Kidney glomerular epithelial cell (primary cell): ENCODE measurements around the gene NBPF3.
"Not testable (repeated sequence)": the region's sequence is repeated elsewhere in the genome, so short reads cannot be mapped to it uniquely, and the experiment has no call there.

Source experiments
- DNase-seq: peaks from one replicate; lab custom pipeline; 2025; lab: John Stamatoyannopoulos, UW

The NBPF3 gene

DNA sequence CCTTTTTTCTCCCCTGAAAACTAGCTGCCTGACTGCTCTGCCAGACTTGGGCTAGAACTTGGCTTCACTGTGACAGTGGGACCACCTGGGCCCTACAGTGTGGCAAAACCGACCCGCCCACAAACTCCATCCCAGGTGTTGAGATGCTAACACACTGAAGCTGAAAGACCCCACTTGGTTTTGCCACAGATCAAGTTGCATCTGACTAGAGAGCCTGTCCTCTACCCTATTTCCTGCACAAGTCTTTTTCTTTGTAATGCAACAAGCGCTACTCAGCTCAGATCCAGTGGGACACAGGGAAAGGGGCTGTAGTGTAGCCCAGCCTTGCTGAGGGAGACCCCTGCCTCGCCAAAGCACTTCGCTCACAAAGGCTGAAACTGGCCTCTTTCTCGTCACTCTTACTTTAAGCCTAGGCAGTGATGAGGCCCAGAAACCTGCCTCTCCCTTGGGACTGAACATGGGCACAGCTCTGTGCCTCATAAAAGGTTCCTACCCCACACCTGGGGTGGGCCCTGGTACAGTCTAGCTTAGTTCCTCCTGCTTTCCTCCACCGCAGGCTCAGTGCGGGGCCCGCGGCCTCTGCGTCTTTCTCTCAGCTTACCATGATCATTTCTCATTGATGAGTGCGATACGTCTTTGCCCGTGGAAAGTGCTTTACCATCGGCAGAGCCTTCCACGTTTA lies 79.0 kb downstream of the NBPF3 start:
- DNase-seq = no peak

DNA sequence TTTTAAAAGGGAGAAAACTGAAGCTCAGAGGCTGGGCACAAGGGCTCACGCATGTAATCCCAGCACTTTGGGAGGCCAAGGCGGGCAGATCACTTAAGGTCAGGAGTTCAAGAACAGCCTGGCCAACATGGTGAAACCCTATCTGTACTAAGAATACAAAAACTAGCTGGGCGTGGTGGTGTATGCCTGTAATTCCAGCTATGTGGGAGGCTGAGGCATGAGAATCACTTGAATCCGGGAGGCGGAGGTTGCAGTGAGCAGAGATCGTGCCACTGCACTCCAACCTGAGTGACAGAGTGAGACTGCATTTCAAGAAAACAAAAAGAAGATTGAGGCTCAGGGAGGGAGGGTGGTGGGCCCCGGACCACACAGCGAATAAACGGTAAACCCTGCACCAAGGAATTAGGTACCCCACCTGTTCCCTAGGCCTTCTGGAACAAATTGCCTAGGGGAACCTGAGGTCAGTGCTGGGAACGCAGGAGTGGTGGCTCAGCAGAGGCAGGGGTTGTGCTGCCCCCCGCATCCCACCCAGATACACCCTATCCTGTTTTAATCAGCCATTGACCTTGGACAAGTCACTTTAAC lies 79.6 kb downstream of the NBPF3 start:
- not testable (repeated sequence) for DNase-seq

DNA sequence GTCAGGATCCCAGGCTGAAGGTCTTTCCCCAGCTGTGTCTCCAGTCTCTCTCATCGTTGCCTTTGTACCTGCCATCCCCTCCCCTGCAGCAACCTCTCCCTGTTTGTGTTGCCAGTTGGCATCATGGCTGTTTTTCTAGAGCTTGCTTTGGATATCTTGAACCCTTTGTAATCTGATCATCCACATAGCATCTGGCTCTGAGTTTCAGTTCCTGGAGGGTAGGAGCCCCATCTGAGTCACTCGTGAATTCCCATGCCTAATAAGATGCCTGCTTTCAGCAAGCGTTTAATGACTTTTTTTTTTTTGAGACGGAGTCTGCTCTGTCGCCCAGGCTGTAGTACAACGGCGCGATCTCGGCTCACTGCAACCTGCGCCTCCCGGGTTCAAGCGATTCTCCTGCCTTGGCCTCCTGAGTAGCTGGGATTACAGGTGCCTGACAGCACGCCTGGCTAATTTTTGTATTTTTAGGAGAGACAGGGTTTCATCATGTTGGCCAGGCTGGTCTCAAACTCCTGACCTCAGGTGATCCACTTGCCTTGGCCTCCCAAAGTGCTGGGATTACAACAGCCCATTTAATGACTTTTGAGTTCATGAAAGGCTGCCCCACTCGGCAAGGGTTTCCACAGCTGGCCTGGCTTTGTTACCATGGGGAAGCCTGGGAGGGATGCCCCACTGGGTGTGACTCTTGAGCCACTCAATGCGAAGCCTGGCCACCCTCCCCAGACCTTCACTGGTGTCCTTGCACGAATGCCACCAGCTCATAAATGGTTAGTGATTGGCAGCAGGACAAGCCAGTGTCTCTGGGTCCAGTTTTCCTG lies 81.2 kb downstream of the NBPF3 start:
- DNase-seq = no peak

DNA sequence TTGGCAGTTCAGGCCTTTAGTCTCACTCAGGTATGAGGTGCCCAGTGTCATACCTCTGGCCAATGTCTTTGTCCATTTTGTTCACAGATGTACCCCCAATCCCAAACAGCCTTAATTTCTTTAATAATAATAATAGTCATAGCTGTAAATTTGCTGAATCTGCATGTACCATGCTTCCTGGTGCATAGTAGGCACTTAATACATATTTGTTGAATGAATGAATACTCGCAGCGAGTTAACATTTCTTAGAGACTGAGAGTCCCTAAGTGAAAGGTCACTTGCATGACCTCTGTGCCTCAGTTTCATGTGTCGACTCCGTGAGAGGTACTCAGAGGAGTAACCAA lies 81.8 kb downstream of the NBPF3 start:
- no peak for DNase-seq

DNA sequence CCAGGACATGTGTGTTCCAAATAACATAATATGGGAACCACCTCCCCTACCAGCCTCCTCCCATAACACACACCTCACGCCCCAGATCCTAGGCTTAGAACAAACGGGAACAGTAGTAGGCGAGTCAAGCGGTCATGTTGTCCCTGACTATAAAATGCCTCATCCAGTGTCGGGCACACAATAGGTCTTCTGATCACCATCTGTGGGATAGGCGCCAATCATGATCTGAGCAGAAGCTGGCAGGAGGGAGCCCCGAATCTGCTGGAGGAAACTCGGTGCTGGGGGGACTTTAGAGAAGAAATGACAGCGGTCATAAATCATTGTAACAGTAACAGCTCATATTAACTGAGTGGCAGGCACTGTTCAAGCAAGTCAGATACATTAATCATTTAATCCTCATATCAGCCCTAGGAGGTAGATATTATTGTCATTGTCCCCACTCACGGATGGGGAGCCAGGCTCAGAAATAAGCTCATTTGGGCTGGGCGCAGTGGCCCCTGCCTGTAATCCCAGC lies 82.6 kb downstream of the NBPF3 start:
- DNase-seq = no peak

DNA sequence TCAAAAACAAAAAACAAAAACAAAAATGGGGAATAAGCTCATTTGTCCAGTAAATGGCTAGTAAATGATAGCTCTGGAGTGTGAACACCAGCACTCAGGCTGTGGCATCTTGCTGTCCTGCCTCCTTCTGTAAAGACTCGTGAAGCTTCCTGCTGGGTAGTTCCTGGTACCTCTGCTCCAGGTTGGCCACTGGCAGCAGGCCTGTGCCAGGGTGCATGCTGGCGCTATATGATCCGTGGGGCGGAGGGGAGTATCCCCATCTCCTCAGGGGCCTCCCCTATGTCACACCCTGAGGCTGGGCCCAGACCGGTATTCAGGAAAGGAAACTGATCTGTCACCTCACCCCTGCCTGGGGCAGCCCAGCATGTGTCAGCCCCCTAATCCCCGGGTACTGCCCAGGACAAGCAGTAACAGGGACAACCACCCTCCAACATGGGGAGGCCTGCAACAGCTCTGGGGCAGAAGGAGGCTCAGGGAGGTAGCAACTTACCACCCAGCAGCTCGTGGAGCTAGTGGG lies 83.4 kb downstream of the NBPF3 start:
- no peak for DNase-seq

DNA sequence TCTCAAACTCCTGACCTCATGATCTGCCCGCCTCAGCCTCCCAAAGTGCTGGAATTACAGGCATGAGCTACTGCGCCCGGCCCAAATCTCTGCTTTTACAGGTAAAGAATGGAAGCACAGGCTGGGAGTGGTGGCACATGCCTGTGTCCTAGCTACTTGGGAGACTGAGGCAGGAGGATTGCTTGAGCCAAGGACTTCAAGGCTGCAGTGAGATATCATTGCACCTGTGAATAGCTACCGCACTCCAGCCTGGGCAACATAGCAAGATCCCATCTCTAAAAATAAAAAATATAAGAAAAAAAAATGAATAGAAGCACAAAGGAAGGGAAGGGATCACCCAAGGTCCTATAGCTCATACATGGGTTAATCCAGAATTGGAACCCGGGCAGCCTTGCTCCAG lies 84.3 kb downstream of the NBPF3 start:
- no peak for DNase-seq

DNA sequence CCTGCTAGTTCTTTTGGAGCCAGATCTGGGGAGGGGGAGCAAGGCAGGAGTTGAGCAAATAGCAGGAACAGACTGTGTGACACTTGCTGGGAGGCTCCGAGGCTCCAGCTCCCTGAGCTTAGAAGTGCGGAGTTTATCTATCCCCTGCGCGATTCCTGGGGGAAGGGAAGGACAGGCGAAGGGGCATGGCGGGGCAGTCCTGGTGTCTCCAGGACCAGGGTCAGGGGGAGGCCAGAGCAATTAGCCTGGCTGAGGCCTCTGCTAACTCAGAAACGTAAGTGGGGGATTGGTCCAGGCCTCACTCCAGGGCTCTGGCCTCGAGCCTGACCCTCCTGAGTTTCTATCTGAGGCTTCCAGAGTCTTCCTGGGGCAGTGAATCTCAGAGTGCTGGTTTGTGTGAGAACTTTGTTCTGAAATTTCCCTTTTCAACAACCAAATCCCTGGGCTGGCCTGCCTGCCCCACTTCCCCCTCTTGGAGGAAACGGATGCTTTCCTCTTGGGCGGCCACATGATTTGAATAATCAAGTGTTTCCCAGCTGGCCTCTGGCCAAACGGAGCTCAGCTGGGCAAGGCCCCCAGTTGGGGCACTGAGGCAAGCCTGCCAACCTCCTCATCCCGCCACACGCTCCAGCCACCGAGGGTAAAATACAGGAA lies 84.9 kb downstream of the NBPF3 start:
- DNase-seq = no peak

DNA sequence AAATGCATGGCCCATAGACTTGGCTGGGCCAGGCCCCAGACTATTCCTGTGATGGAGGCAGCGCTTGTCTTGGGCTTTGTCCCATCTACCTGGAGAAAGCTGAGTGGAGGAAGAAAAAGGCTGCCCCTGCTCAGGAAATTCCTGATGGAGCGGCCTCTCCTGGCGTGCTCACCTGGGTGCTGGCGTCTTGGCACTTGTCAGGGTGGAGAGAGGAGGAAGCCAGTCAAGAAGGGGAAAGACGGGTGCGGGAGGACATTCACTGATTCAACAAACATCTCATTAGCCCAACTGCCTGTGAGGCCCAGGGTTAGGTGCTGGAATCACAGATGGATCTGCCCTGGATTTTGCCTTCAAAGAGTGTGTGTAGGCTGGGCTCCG lies 85.4 kb downstream of the NBPF3 start:
- DNase-seq = no peak

DNA sequence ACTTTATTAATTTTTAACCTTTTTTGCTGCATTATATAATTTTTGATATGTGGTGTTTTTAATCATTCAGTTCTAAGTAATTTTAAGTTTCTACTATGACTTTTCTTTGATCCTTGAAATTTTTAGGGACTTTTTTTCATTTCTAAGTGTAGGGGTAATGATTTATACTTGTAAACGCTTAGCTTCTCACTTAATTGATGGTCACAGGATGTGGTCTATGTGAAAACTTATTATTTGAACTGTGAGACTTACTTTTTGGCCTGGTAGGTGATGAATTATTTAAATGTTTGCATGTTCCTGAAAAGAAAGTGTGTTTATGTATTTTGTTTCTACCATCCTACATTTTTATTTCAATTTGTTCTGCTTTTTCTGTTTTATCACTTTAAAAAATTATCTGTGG lies 86.5 kb downstream of the NBPF3 start:
- no peak for DNase-seq

DNA sequence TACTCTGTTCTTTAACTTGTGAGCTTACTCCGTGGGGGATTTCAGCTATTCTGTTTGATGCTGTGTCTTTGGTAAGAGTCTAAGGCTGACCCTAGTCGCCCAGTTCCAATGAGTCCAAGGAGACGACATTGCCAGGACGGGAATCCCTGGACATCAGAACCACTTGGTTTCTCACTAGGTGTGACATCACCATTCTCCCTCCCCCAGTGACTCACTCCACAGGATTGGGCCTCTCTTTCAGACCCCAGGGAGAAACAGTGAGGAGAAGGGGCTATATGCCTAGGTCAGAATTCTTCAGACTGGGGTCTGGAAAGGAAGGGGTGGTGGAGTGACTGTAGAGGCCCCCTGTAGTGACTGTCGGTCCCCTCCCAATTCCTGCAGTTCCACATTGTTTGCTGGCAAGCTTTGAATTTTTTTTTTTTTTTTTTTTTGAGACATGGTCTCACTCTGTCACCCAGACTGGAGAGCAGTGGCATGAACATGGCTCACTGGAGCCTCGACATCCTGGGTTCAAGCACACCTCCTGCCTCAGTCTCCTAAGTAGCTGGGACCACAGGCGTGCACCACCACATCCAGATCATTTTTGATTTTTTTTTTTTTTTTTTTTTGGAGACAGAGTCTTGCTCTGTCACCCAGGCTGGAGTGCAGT lies 90.6 kb downstream of the NBPF3 start:
- DNase-seq = no peak

DNA sequence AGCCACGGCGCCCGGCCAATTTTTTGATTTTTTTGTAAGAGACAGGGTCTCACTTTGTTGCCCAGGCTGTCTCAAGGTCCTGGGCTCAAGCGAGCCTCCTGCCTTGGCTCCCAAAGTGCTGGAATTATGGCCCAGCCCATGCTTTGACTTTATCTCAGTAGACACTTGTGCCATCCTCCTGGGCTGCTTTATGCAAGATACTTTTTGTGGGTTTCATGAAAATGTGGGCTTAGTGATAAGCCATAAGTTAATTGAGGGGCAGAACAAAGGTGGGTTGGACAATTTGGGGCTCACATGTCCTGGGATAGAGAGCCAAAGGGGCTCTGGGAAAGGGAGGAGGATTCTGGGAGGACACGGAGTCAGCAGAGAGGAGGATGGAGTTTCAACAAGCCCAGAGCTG lies 91.3 kb downstream of the NBPF3 start:
- DNase-seq = no peak

DNA sequence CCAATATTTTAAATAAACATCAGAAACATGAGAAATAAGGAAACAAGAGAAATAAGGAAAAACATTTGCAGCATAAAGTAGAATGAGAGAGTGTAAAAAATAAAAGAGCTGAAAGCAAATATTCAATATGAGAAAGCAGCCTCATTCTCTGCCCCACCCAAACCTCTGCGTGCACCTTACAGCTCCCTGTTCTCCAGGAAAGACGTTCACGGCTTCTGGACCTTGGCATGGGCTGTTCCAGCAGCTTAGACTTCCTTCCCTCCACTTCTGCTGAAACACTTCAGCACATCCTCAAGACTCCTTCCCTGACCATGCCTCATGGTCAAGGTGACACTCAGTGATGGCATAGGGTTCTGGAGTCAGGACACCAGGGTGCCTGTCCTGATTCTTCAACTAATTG lies 92.6 kb downstream of the NBPF3 start:
- no peak for DNase-seq

DNA sequence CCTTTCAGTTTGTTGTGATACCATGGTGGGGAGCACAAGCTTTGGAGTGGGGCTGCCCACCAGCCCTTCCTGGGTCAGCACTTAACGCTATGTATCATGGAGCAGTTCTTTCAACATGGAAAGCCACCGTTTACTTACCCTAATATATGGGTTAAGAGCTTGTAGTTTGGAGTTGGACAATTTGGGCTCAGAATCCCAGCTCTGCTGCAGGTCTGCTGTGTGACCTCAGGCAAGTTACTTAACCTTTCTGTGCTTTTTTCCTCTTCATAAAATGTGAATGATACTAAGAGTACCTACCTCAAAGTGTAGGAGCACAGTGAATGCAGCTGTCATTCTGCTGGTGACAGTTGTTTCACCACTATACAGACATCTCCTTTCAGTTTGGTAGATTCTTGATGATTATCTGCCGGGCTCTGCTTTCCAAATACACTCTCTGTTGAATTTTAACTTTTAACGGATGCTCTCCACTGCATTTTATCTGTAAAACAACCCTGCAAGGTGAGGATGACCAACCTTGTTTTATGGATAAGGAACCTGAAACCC lies 93.1 kb downstream of the NBPF3 start:
- no peak for DNase-seq

DNA sequence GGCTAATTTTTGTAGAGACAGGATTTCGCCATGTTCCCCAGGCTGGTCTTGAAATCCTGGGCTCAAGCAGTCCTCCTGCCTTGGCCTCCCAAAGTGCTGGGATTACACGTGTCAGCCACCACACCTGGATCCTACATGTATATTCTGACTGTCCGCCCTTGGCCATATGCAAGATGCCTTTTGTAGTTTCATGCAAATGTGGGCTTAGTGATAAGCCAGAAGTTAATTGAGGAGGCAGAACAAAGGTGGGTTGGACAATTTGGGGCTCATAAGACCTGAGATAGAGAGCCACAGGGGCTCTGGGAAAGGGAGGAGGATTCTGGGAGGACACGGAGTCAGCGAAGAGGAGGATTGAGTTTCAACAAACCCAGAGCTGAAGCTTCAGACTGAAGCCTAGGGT lies 94.2 kb downstream of the NBPF3 start:
- DNase-seq = no peak
